ENCODE results near the gene KCNF1. TPM values are rescaled to one million over a fixed set of nuclear protein-coding genes. Genes with fewer than 3 reads are reported as not detected.

The KCNF1 gene
- total and polyA plus RNA-seq, 9 donors = 0.11 to 0.30 (median 0.14) TPM; not detected in 5

- TF ChIP-seq EP300 (IDR thresholded peaks at IDR 0.05) (no peak), POLR2A (IDR thresholded peaks at IDR 0.05) (no peak), CTCF (IDR thresholded peaks at IDR 0.05) (no peak)
- H3K4me3 ChIP-seq = no peak overlapping the region
- H3K36me3 ChIP-seq = no peaks in the 10 kb centered on the region
- DNase-seq = no peak
- WGBS, 3 donors = 56 to 67% (median 63%) methylated on average over 3 of the region's 3 CpGs
- intact Hi-C loops (cut with DNase I) = no loop called here
- no peaks in the 10 kb centered on the region for H3K4me1 ChIP-seq (ENCODE audit: insufficient read depth)
- H3K9me3 ChIP-seq = no peaks in the 10 kb centered on the region
- H3K27ac ChIP-seq = no peak overlapping the region
- H3K27me3 ChIP-seq = no peaks in the 10 kb centered on the region
These were observed 35.3 kb upstream of the KCNF1 start for GRCh38 chr2:10876394-10876793.

GRCh38 chr2:10876963-10877362 is 34.8 kb upstream of the KCNF1 start:
- H3K4me1 ChIP-seq (ENCODE audit: insufficient read depth) = no peaks in the 10 kb centered on the region
- H3K9me3 ChIP-seq = no peaks in the 10 kb centered on the region
- no peak for DNase-seq
- intact Hi-C loops (cut with DNase I) = no loop called here
- H3K27ac ChIP-seq = no peak overlapping the region
- no peak for TF ChIP-seq EP300 (IDR thresholded peaks at IDR 0.05)
- TF ChIP-seq CTCF (IDR thresholded peaks at IDR 0.05) = no peak
- TF ChIP-seq POLR2A (IDR thresholded peaks at IDR 0.05) = no peak
- no peak overlapping the region for H3K4me3 ChIP-seq
- WGBS, 3 donors = 84 to 90% (median 89%) methylated on average over 2 of the region's 2 CpGs
- H3K27me3 ChIP-seq = no peaks in the 10 kb centered on the region
- no peaks in the 10 kb centered on the region for H3K36me3 ChIP-seq

GRCh38 chr2:10877651-10878111 is 34.1 kb upstream of the KCNF1 start:
- 24 to 39% (median 25%) methylated on average over 11 of the region's 11 CpGs for WGBS, 3 donors
- intact Hi-C loops (cut with DNase I) = no loop called here
- Histone ChIP-seq H3K27me3 (no peaks in the 10 kb centered on the region), H3K9me3 (no peaks in the 10 kb centered on the region), H3K4me3 (no peak overlapping the region), H3K27ac (no peak overlapping the region), H3K36me3 (no peaks in the 10 kb centered on the region), H3K4me1 (ENCODE audit: insufficient read depth) (no peaks in the 10 kb centered on the region)
- DNase-seq = no peak
- no peak for TF ChIP-seq POLR2A (IDR thresholded peaks at IDR 0.05)
- TF ChIP-seq EP300 (IDR thresholded peaks at IDR 0.05) = no peak
- TF ChIP-seq CTCF (IDR thresholded peaks at IDR 0.05) = no peak

- WGBS, 3 donors = 80 to 82% (median 81%) methylated on average over 12 of the region's 12 CpGs
- intact Hi-C loops (cut with DNase I) = no loop called here
These were observed 33.3 kb upstream of the KCNF1 start for GRCh38 chr2:10878268-10878915.

More at GRCh38 chr2:10878268-10878915, 33.3 kb upstream of the KCNF1 start:
- no peak for DNase-seq
- TF ChIP-seq POLR2A (IDR thresholded peaks at IDR 0.05) (no peak), EP300 (IDR thresholded peaks at IDR 0.05) (no peak), CTCF (IDR thresholded peaks at IDR 0.05) (no peak)
- peaks cover 5% of the 10 kb centered on the region for H3K4me1 ChIP-seq (ENCODE audit: insufficient read depth)
- H3K9me3 ChIP-seq = no peaks in the 10 kb centered on the region
- H3K4me3 ChIP-seq = no peak overlapping the region
- no peaks in the 10 kb centered on the region for H3K27me3 ChIP-seq
- no peak overlapping the region for H3K27ac ChIP-seq
- no peaks in the 10 kb centered on the region for H3K36me3 ChIP-seq
